GM12801 (cell line): ENCODE measurements around the gene TAOK3.

Experiments used
- TF ChIP-seq, protein P1 (sequence below): IDR thresholded peaks from one replicate; pipeline ENCODE4 v1.5.1; 2011; ENCODE audit warnings: control low read depth; ENCODE audit not compliant: insufficient read length; ENCODE audit errors: extremely low read depth

The TAOK3 gene

DNA sequence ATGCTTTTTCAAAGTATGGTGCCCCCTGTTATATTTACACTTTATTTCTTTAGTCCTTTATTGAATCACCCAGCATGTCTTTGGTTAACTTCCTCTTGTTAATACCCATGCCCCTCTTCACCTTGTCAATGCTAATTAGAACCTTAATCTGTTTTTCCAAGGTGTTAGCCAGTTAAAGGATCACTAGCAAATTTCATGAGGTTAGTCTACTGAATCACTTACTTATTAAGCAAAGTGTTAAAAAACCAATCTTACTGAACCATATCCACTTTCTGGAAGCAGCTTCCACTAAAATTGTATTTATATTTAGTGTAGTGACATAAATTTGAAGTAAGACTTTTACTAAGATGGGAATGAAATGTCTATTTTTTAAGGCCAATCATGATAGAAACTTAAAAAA lies 27.9 kb downstream of the TAOK3 start:
- TF ChIP-seq, protein P1, sequence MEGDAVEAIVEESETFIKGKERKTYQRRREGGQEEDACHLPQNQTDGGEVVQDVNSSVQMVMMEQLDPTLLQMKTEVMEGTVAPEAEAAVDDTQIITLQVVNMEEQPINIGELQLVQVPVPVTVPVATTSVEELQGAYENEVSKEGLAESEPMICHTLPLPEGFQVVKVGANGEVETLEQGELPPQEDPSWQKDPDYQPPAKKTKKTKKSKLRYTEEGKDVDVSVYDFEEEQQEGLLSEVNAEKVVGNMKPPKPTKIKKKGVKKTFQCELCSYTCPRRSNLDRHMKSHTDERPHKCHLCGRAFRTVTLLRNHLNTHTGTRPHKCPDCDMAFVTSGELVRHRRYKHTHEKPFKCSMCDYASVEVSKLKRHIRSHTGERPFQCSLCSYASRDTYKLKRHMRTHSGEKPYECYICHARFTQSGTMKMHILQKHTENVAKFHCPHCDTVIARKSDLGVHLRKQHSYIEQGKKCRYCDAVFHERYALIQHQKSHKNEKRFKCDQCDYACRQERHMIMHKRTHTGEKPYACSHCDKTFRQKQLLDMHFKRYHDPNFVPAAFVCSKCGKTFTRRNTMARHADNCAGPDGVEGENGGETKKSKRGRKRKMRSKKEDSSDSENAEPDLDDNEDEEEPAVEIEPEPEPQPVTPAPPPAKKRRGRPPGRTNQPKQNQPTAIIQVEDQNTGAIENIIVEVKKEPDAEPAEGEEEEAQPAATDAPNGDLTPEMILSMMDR = no peak

DNA sequence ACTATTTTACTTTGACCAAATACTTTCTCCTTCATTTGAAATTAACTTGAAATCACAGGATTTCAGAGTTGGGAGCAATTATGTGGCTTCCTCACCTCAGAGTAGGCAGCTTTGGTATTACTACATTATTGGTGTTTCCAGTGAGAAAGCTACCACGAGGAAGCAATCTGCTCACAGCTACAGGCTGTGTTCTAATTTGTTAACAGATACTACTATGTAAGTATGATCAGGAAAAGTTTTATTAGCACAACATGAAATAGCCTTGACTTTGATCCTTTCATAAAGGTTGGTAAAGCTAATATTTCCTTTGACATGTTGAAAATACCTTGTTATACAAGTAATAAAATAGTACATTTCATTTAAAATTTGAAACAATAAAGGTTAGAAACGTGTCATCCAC lies 30.6 kb downstream of the TAOK3 start:
- TF ChIP-seq, protein P1 = no peak

DNA sequence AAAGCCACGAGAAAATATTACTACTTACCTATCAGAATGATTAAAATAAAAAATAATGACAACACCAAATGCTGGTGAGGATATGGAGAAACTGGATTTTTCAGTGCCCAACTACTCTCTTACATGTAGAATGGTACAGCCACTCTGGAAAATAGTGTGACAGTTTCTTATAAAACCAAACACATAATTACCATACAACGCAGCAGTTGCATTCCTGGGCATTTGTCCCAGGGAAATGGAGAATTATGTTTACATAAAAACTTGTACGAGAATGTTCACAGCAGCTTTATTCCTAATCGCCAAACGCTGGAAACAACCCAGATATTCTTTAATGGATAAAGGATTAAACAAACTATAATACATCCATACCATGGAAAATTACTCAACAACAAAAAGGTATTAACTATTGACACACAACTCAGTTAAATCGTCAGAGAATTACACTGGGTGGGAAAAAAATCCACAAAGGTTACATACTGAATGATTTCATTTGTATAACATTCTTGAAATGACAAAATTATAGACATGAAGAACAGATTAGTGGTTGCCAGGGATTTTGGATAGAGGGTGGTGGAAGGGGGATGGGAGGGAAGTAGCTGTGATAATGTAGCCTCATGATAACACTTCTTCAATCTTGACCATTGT lies 35.4 kb downstream of the TAOK3 start:
- TF ChIP-seq, protein P1 = no peak

DNA sequence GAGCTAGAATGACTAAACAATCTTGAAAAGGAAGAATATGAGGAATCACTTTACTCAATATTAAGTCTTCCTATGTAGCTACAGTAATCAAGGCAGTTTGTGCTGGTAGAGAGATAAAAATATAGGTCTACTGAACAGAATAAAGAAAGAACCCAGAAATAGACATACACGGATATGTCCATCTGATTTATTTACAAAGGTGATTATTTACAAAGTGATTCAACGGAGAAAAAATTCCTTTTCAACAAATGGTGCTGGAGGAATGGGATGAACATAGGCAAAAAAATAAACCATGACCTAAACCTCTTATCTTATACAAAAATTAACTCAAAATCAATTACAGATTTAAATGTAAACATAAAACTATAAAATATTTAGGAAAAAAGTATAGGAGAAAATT lies 36.6 kb downstream of the TAOK3 start:
- TF ChIP-seq, protein P1 = no peak

DNA sequence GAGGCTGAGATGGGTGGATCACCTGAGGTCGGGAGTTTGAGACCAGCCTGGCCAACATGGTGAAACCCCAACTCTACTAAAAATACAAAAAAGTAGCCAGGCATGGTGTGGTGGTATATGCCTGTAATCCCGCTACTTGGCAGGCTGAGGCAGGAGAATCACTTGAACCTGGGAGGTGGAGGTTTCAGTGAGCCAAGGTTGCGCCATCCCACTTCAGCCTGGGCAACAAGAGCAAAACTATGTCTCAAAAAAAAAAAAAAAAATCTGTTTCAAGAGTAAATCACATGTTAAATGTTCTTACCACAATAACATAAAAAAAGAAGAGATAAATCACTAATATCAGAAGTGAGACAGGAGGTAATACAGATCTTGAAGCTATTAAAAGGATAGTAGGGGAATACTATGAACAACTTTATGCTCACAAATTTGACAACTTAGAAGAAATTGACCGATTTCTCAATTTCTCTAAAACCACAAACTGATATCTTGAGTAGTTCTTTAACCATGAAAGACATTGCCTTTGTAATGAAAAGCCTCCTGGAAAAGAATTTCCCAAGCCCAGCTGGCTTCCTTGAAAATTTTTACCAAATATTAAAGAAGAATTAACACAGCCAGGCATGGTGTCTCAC lies 37.7 kb downstream of the TAOK3 start:
- TF ChIP-seq, protein P1 = no peak

DNA sequence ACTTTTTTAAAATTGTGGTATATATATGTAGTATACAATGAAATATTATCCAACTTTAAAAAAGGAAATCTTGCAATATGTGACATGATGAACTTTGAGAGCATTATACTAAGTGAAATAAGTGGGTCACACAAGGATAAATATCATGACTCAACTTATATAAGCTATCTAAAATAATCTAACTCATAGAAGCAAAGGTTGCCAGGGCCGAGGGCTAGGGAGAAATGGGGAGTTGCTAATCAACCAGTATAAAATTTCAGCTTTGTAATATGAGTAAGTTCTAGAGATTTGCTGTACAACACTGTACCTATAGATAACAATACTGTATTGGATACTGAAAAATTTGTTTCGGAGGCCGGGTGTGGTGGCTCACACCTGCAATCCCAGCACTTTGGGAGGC lies 38.5 kb downstream of the TAOK3 start:
- TF ChIP-seq, protein P1 = no peak

DNA sequence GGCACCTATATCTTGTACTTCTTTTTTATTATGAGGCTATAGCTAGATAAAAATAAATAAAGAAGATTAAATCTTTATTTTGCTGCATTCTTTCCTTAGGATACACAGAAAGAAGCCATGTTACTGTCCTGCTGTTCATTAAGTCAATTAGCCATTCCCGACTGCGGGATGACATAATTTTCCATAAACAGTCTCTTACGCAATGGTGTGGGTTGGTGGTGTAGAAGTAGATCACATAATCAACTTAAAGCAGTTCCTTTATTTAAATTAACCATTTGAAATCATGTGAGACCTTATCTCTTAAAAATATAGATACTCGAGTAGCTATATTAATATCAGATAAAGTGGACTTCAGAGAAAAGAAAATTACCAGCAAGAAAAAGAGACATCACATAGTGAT lies 40.2 kb downstream of the TAOK3 start:
- TF ChIP-seq, protein P1 = no peak
